Ovary (tissue), 3 donors: ENCODE measurements around the gene STON1.

Experiments
- POLR2A ChIP-seq: fragments of 450-650 bp; IDR thresholded peaks from one replicate; pipeline ENCODE4 v1.6.1; 2017; ENCODE audit warnings: antibody characterized with exemption, mild to moderate bottlenecking, moderate library complexity
- TF ChIP-seq, protein P1 (sequence below), 3 donors: fragments of 450-650 bp in 2 of 3; fragments of 200-600 bp in 1 of 3; IDR thresholded peaks; one replicate each; pipeline versions ENCODE4 v1.5.1 to v1.8.0; 2016 to 2022; ENCODE audit warnings: antibody characterized with exemption in 3 of 3, mild to moderate bottlenecking in 1 of 3
- donor health status: DM: no; HTN: no; CAD: no.

DNA sequence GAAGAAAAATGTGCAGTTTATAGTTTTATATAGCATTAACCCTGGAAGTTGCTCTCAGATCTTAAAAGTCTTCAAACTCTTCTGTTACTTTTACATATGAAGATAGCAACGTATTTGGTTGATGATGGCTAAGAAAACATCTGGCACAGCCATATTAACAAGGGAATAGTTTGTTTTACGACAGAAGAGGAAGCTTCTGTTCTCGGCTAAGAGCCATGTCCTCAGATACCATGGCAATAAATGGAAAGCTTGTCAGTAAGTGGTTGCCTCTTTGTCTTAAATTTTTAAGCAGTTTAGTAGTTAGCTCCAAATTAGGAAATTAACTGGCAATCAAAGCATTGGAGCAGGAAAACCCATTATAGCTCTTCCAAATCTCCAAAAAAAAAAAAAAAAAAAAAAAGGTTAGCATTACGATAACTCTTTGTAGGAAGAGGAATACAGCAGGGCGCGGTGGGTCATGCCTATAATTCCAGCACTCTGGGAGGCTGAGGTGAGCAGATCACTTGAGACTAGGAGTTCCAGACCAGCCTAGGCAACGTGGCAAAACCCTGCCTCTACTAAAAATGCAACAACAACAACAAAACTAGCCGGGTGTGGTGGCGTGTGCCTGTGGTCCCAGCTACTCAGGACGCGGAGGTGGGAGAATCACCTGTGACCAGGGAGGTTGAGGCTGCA is 4.5 kb upstream of the STON1 start:
- TF ChIP-seq, protein P1, sequence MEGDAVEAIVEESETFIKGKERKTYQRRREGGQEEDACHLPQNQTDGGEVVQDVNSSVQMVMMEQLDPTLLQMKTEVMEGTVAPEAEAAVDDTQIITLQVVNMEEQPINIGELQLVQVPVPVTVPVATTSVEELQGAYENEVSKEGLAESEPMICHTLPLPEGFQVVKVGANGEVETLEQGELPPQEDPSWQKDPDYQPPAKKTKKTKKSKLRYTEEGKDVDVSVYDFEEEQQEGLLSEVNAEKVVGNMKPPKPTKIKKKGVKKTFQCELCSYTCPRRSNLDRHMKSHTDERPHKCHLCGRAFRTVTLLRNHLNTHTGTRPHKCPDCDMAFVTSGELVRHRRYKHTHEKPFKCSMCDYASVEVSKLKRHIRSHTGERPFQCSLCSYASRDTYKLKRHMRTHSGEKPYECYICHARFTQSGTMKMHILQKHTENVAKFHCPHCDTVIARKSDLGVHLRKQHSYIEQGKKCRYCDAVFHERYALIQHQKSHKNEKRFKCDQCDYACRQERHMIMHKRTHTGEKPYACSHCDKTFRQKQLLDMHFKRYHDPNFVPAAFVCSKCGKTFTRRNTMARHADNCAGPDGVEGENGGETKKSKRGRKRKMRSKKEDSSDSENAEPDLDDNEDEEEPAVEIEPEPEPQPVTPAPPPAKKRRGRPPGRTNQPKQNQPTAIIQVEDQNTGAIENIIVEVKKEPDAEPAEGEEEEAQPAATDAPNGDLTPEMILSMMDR (IDR thresholded peaks at IDR 0.05): no peak
- TF ChIP-seq POLR2A: no peak
